Measurements from ENCODE around the gene S100A12.
A peak's percentile ranks its signal among the peaks of the same experiment; 100 is the strongest.

S100A12 gene

GRCh38 chr1:153395776-153396175, 20.4 kb upstream of the S100A12 start:
- Histone ChIP-seq H3K4me1 (ENCODE audit: insufficient read depth, poor library complexity, severe bottlenecking) (peaks cover 7% of the 10 kb centered on the region), H3K27me3 (ENCODE audit: insufficient read depth, poor library complexity, severe bottlenecking) (no peaks in the 10 kb centered on the region), H3K36me3 (ENCODE audit: low read depth) (no peaks in the 10 kb centered on the region), H3K27ac (ENCODE audit: poor library complexity, severe bottlenecking) (no peak overlapping the region), H3K9me3 (ENCODE audit: severe bottlenecking) (no peaks in the 10 kb centered on the region), H3K4me3 (ENCODE audit: severe bottlenecking) (no peak overlapping the region)
- ATAC-seq (ENCODE audit: low read depth) (no peak), DNase-seq (ENCODE audit: low spot score) (no peak)
- no peak for TF ChIP-seq CTCF (IDR thresholded peaks at IDR 0.05; ENCODE audit: poor library complexity, severe bottlenecking)

DNA sequence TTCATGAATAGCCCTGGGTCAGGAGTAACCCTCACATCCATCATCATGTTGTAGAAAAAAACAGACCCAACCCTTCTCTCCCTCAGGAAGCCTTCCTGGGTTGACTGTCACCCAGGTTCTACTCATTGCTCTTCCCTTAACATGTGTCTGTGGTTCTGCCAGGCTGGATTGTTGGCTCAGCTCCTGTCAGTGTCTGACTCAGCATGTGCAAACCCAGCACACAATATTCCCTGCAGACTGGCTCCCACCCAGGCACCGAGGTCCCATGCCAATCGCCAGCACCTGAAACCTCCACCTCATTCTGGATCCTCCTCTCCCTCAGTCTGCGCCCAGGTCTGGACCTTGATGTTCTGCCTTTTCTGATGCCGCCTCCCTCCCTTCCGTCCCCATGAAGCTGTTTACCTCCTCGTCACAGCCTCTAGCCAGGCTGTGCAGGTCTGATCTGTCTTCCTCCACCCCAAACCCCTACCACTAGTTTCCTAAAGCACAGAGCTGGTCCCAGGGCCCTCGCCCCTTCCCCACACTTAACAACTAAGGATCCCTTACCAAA, 19.8 kb upstream of the S100A12 start:
- Histone ChIP-seq H3K36me3 (ENCODE audit: low read depth) (no peaks in the 10 kb centered on the region), H3K27me3 (ENCODE audit: insufficient read depth, poor library complexity, severe bottlenecking) (no peaks in the 10 kb centered on the region), H3K4me1 (ENCODE audit: insufficient read depth, poor library complexity, severe bottlenecking) (peaks cover 13% of the 10 kb centered on the region), H3K27ac (ENCODE audit: poor library complexity, severe bottlenecking) (no peak overlapping the region), H3K4me3 (ENCODE audit: severe bottlenecking) (no peak overlapping the region), H3K9me3 (ENCODE audit: severe bottlenecking) (no peaks in the 10 kb centered on the region)
- DNase-seq (ENCODE audit: low spot score): no peak
- peak; percentile 70 for ATAC-seq (ENCODE audit: low read depth)
- no peak for TF ChIP-seq CTCF (IDR thresholded peaks at IDR 0.05; ENCODE audit: poor library complexity, severe bottlenecking)

GRCh38 chr1:153394391-153394790, 19.0 kb upstream of the S100A12 start:
- Histone ChIP-seq H3K4me1 (ENCODE audit: insufficient read depth, poor library complexity, severe bottlenecking) (peaks cover 17% of the 10 kb centered on the region), H3K27me3 (ENCODE audit: insufficient read depth, poor library complexity, severe bottlenecking) (no peaks in the 10 kb centered on the region), H3K36me3 (ENCODE audit: low read depth) (no peaks in the 10 kb centered on the region), H3K27ac (ENCODE audit: poor library complexity, severe bottlenecking) (no peak overlapping the region), H3K9me3 (ENCODE audit: severe bottlenecking) (no peaks in the 10 kb centered on the region), H3K4me3 (ENCODE audit: severe bottlenecking) (no peak overlapping the region)
- TF ChIP-seq CTCF (IDR thresholded peaks at IDR 0.05; ENCODE audit: poor library complexity, severe bottlenecking): no peak
- no peak for ATAC-seq (ENCODE audit: low read depth)
- no peak for DNase-seq (ENCODE audit: low spot score)

DNA sequence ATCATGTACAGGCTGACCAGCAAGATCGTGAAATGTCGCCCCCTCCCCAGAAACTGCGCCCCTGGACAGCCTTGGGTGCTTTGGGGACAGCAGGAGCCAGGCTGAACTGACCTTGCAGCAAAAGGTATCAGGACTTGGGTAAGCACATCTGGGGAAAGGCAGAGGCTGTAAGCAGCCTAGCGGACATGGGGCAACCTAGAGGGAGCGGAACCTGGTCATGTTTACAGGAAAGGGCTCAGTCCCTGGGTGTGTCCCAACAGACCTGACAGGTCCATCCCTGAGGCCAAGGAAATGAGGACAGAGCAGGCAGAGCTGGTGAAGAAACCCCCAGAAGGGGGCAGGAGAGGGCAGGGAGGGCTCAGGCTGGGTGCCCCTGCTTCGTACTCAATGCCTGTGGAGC, 18.5 kb upstream of the S100A12 start:
- Histone ChIP-seq H3K4me1 (ENCODE audit: insufficient read depth, poor library complexity, severe bottlenecking) (peaks cover 17% of the 10 kb centered on the region), H3K27ac (ENCODE audit: poor library complexity, severe bottlenecking) (no peak overlapping the region), H3K9me3 (ENCODE audit: severe bottlenecking) (no peaks in the 10 kb centered on the region), H3K27me3 (ENCODE audit: insufficient read depth, poor library complexity, severe bottlenecking) (no peaks in the 10 kb centered on the region), H3K4me3 (ENCODE audit: severe bottlenecking) (no peak overlapping the region), H3K36me3 (ENCODE audit: low read depth) (no peaks in the 10 kb centered on the region)
- ATAC-seq (ENCODE audit: low read depth) (no peak), DNase-seq (ENCODE audit: low spot score) (no peak)
- TF ChIP-seq CTCF (IDR thresholded peaks at IDR 0.05; ENCODE audit: poor library complexity, severe bottlenecking): no peak

GRCh38 chr1:153392822-153393221, 17.4 kb upstream of the S100A12 start:
- Histone ChIP-seq H3K27me3 (ENCODE audit: insufficient read depth, poor library complexity, severe bottlenecking) (no peaks in the 10 kb centered on the region), H3K36me3 (ENCODE audit: low read depth) (no peaks in the 10 kb centered on the region), H3K4me3 (ENCODE audit: severe bottlenecking) (no peak overlapping the region), H3K27ac (ENCODE audit: poor library complexity, severe bottlenecking) (no peak overlapping the region), H3K4me1 (ENCODE audit: insufficient read depth, poor library complexity, severe bottlenecking) (peaks cover 17% of the 10 kb centered on the region), H3K9me3 (ENCODE audit: severe bottlenecking) (no peaks in the 10 kb centered on the region)
- ATAC-seq (ENCODE audit: low read depth) (no peak), DNase-seq (ENCODE audit: low spot score) (no peak)
- TF ChIP-seq CTCF (IDR thresholded peaks at IDR 0.05; ENCODE audit: poor library complexity, severe bottlenecking): no peak

All from RWPE2 (cell line).